HCT116 (cell line): ENCODE data around the gene AGER. TPM values are rescaled to one million over a fixed set of nuclear protein-coding genes. Genes with fewer than 3 reads are reported as not detected.

Source experiments
- ATAC-seq: fragments of 200-7000 bp; cut with Tn5 transposase; 2 replicates; pipeline ENCODE4 v1.9.1; 2020; ENCODE audit warnings: mild to moderate bottlenecking, moderate library complexity
- BruUV-seq: library from RNA; stranded (reverse); fragments of 400-500 nt; replicated peaks from 2 replicates; lab custom pipeline; 2021; lab: Mats Ljungman, UMichigan
- CTCF ChIA-PET: fragments of 300-600 bp; sonication (Branson Sonifier 250); formaldehyde crosslinking; loops from one replicate; lab custom pipeline; 2021; ENCODE audit warnings: antibody characterized with exemption; lab: Charles Lee
- POLR2A ChIA-PET: fragments of 300-600, 350-600 bp; sonication (Branson Sonifier 250); formaldehyde crosslinking; loops from one replicate; lab custom pipeline; 2021; ENCODE audit warnings: antibody characterized with exemption; lab: Charles Lee
- RAD21 ChIA-PET, 2 experiments: fragments of 300-600 bp; sonication (Branson Sonifier 250); formaldehyde crosslinking; loops; one replicate each; lab custom pipeline; 2023; ENCODE audit warnings: low total read pairs in 2 of 2; ENCODE audit not compliant: uncharacterized antibody in 2 of 2, unreplicated experiment in 2 of 2, low non-redundant PET in 1 of 2; lab: Charles Lee
- DNase-seq: peaks from one replicate; pipeline ENCODE4 v3.0.0-alpha.2; 2010; ENCODE audit warnings: low read depth, low spot score
- H2AFZ ChIP-seq: fragments of 200-600 bp; shearing (Covaris generic), sonication (generic); 2 replicates; pipeline ENCODE4 v1.6.1; 2017; ENCODE audit warnings: low read depth, mixed run types, mixed read lengths, antibody characterized with exemption, low read length; ENCODE audit not compliant: poor library complexity, severe bottlenecking
- H3K27ac ChIP-seq: 2 replicates; pipeline ENCODE4 v1.5.1; 2012; ENCODE audit warnings: low read depth, low read length
- H3K27me3 ChIP-seq: fragments of 200-600 bp; sonication (generic); 2 replicates; pipeline ENCODE4 v1.6.1; 2016; ENCODE audit warnings: mixed run types, low read length, mixed read lengths; ENCODE audit not compliant: insufficient read depth
- H3K36me3 ChIP-seq, 2 experiments: fragments of 200-500 bp in 1 of 2; fragments of 200-600 bp in 1 of 2; sonication (Bioruptor generic) in 1 of 2; sonication (generic) in 1 of 2; 2 replicates each; pipeline versions ENCODE4 v1.5.1 to v1.6.1; 2014 to 2016; ENCODE audit warnings: low read length in 2 of 2, inconsistent platforms in 1 of 2, mixed read lengths in 1 of 2, mixed run types in 1 of 2; ENCODE audit not compliant: insufficient read depth in 2 of 2, control insufficient read depth in 1 of 2
- H3K4me1 ChIP-seq, 2 experiments: fragments of 200-600 bp in 1 of 2; sonication (generic) in 1 of 2; 2 replicates each; pipeline versions ENCODE4 v1.5.1 to v1.6.1; 2012 to 2017; ENCODE audit warnings: low read length in 2 of 2, inconsistent platforms in 1 of 2, mild to moderate bottlenecking in 1 of 2, mixed read lengths in 1 of 2, mixed run types in 1 of 2, moderate library complexity in 1 of 2; ENCODE audit not compliant: insufficient read depth in 2 of 2, control insufficient read depth in 1 of 2
- H3K4me2 ChIP-seq: fragments of 200-600 bp; sonication (generic); 2 replicates; pipeline ENCODE4 v1.6.1; 2017; ENCODE audit warnings: mixed run types, low read length, mixed read lengths
- H3K4me3 ChIP-seq, 2 experiments: fragments of 200-600 bp in 1 of 2; sonication (generic) in 1 of 2; replicated peaks in 1 of 2; 2 replicates each; pipeline ENCODE4 v1.5.1; 2011 to 2016; ENCODE audit warnings: low read length in 2 of 2, control low read depth in 1 of 2, low read depth in 1 of 2, mild to moderate bottlenecking in 1 of 2, mixed read lengths in 1 of 2, mixed run types in 1 of 2
- H3K79me2 ChIP-seq: fragments of 200-600 bp; sonication (generic); 2 replicates; pipeline ENCODE4 v1.6.1; 2017; ENCODE audit warnings: mild to moderate bottlenecking, mixed run types, low read length, moderate library complexity, mixed read lengths; ENCODE audit not compliant: insufficient read depth
- H3K9ac ChIP-seq: fragments of 200-600 bp; sonication (generic); 2 replicates; pipeline ENCODE4 v1.6.1; 2016; ENCODE audit warnings: low read length, mixed read lengths
- H3K9me2 ChIP-seq: fragments of 200-600 bp; sonication (generic), shearing (Covaris generic); 2 replicates; pipeline ENCODE4 v1.6.1; 2017; ENCODE audit warnings: mixed run types, mild to moderate bottlenecking, moderate library complexity; ENCODE audit not compliant: insufficient read depth
- H3K9me3 ChIP-seq, 2 experiments: fragments of 200-500 bp in 1 of 2; fragments of 200-600 bp in 1 of 2; sonication (Bioruptor generic) in 1 of 2; sonication (generic) in 1 of 2; 2 replicates each; pipeline ENCODE4 v1.6.1; 2014 to 2017; ENCODE audit warnings: low read length in 2 of 2, mixed read lengths in 2 of 2, inconsistent platforms in 1 of 2, low read depth in 1 of 2, mild to moderate bottlenecking in 1 of 2, mixed run types in 1 of 2, moderate library complexity in 1 of 2; ENCODE audit not compliant: control insufficient read depth in 1 of 2, insufficient read depth in 1 of 2
- H4K20me1 ChIP-seq: fragments of 200-600 bp; sonication (generic), shearing (Covaris generic); 2 replicates; pipeline ENCODE4 v1.6.1; 2017; ENCODE audit warnings: mixed run types, mild to moderate bottlenecking, moderate library complexity; ENCODE audit not compliant: insufficient read depth
- EGR1 ChIP-seq: IDR thresholded peaks from 2 replicates; pipeline ENCODE4 v1.6.1; 2012; ENCODE audit warnings: low read depth
- ELF1 ChIP-seq: IDR thresholded peaks from 2 replicates; pipeline ENCODE4 v1.6.1; 2012; ENCODE audit warnings: low read depth, borderline replicate concordance
- EZH2 ChIP-seq: fragments of 200-600 bp; sonication (generic); IDR thresholded peaks from 2 replicates; pipeline ENCODE4 v1.6.1; 2017; ENCODE audit warnings: antibody characterized with exemption, mixed run types
- POLR2AphosphoS5 ChIP-seq: IDR thresholded peaks from 2 replicates; pipeline ENCODE4 v1.6.1; 2011; ENCODE audit warnings: mild to moderate bottlenecking, low read depth, low read length, moderate library complexity
- RAD21 ChIP-seq: IDR thresholded peaks from 2 replicates; pipeline ENCODE4 v1.6.1; 2012; ENCODE audit warnings: low read depth, mild to moderate bottlenecking
- SIN3A ChIP-seq: IDR thresholded peaks from 2 replicates; pipeline ENCODE4 v1.6.1; 2012; ENCODE audit warnings: low read depth
- SRF ChIP-seq: IDR thresholded peaks from 2 replicates; pipeline ENCODE4 v1.6.1; 2012; ENCODE audit warnings: low read depth
- ZFX ChIP-seq: fragments of 450-650 bp; IDR thresholded peaks from 2 replicates; pipeline ENCODE4 v1.6.1; 2017
- ZNF274 ChIP-seq: fragments of 200-500 bp; sonication (Bioruptor generic); IDR thresholded peaks from 2 replicates; pipeline ENCODE4 v1.6.1; 2014; ENCODE audit warnings: mild to moderate bottlenecking, low read depth, low read length, inconsistent platforms
- intact Hi-C: fragments of 100-400 bp; cut with micrococcal nuclease; formaldehyde crosslinking; loops from 2 replicates; pipeline ENCODE4 v1.10.0; 2022
- total RNA-seq: library from RNA; stranded (reverse); gene quantifications from one replicate; pipeline ENCODE4 v1.2.1, GENCODE V29; 2021; ENCODE audit not compliant: unreplicated experiment
- TF ChIP-seq, protein P1 (sequence below): IDR thresholded peaks from 2 replicates; pipeline ENCODE4 v1.6.1; 2012
- TF ChIP-seq, protein P2 (sequence below): IDR thresholded peaks from 2 replicates; pipeline ENCODE4 v1.6.1; 2011; ENCODE audit warnings: mild to moderate bottlenecking, low read length, moderate library complexity; ENCODE audit not compliant: insufficient replicate concordance; ENCODE audit errors: extremely low read depth
- TF ChIP-seq, protein P3 (sequence below), 3 experiments: fragments of 200-600 bp in 1 of 3; sonication (generic) in 1 of 3; IDR thresholded peaks in 2 of 3; conservative IDR thresholded peaks in 1 of 3; 2 replicates each; pipeline ENCODE4 v1.5.1; 2012 to 2017; ENCODE audit warnings: low read depth in 2 of 3, low read length in 2 of 3, antibody characterized with exemption in 1 of 3, borderline replicate concordance in 1 of 3, control low read depth in 1 of 3, mild to moderate bottlenecking in 1 of 3, mixed read lengths in 1 of 3, mixed run types in 1 of 3, moderate library complexity in 1 of 3; ENCODE audit not compliant: insufficient read depth in 1 of 3

Gene AGER
- total RNA-seq, 1 experiment from 2014 or later = 22.6 TPM

DNA sequence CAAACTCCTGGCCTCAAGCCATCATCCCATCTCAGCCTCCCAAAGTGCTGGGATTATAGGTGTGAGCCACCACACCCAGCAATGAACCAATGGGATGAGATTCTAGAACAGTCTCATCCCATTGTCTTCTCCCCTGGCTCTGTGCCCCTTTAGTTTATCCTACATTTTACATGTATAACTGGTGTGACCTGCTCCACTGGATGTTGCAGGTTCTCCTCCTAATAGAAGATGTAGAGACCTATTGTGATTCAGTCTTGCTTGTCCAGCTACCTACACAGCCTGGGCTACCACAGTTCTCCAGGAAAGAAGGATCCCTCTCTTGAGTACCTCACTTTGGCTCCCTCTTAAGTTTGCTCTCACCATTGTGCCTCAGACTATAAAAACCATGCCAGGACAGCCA is 51.9 kb downstream of the AGER start:
- peaks cover 20 to 25% of the 10 kb centered on the region in 2 experiments for H3K4me1 ChIP-seq
- RAD21 ChIA-PET = no interaction called here
- TF ChIP-seq EGR1 = no peak
- TF ChIP-seq RAD21 = no peak
- no peak for TF ChIP-seq EZH2
- no peak for TF ChIP-seq ZNF274
- no peak for TF ChIP-seq SRF
- TF ChIP-seq, protein P1, sequence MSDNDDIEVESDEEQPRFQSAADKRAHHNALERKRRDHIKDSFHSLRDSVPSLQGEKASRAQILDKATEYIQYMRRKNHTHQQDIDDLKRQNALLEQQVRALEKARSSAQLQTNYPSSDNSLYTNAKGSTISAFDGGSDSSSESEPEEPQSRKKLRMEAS = no peak
- TF ChIP-seq, protein P2, sequence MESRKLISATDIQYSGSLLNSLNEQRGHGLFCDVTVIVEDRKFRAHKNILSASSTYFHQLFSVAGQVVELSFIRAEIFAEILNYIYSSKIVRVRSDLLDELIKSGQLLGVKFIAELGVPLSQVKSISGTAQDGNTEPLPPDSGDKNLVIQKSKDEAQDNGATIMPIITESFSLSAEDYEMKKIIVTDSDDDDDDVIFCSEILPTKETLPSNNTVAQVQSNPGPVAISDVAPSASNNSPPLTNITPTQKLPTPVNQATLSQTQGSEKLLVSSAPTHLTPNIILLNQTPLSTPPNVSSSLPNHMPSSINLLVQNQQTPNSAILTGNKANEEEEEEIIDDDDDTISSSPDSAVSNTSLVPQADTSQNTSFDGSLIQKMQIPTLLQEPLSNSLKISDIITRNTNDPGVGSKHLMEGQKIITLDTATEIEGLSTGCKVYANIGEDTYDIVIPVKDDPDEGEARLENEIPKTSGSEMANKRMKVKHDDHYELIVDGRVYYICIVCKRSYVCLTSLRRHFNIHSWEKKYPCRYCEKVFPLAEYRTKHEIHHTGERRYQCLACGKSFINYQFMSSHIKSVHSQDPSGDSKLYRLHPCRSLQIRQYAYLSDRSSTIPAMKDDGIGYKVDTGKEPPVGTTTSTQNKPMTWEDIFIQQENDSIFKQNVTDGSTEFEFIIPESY = no peak
- TF ChIP-seq, protein P3, sequence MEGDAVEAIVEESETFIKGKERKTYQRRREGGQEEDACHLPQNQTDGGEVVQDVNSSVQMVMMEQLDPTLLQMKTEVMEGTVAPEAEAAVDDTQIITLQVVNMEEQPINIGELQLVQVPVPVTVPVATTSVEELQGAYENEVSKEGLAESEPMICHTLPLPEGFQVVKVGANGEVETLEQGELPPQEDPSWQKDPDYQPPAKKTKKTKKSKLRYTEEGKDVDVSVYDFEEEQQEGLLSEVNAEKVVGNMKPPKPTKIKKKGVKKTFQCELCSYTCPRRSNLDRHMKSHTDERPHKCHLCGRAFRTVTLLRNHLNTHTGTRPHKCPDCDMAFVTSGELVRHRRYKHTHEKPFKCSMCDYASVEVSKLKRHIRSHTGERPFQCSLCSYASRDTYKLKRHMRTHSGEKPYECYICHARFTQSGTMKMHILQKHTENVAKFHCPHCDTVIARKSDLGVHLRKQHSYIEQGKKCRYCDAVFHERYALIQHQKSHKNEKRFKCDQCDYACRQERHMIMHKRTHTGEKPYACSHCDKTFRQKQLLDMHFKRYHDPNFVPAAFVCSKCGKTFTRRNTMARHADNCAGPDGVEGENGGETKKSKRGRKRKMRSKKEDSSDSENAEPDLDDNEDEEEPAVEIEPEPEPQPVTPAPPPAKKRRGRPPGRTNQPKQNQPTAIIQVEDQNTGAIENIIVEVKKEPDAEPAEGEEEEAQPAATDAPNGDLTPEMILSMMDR (IDR thresholded peaks at IDR 0.05 in 2 of 3, conservative IDR thresholded peaks at IDR 0.05 in 1 of 3; ENCODE audit: borderline replicate concordance in 1 of 3, insufficient read depth in 1 of 3, low read depth in 2 of 3, low read length in 2 of 3) = no peak
- no peak for TF ChIP-seq SIN3A
- no peak for TF ChIP-seq ELF1
- TF ChIP-seq POLR2AphosphoS5 = no peak
- TF ChIP-seq ZFX = no peak
- TF ChIP-seq, all 23 proteins: peak for 0
- ChIA-PET CTCF (no interaction called here), POLR2A (no interaction called here)
- Histone ChIP-seq H3K27me3 (no peaks in the 10 kb centered on the region), H4K20me1 (no peaks in the 10 kb centered on the region), H2AFZ (no peak overlapping the region), H3K9ac (no peak overlapping the region), H3K4me2 (no peak overlapping the region), H3K79me2 (peaks cover 21% of the 10 kb centered on the region), H3K9me2 (no peaks in the 10 kb centered on the region), H3K4me3 (no peak overlapping the region), H3K36me3 (no peaks in the 10 kb centered on the region), H3K9me3 (no peaks in the 10 kb centered on the region), H3K27ac (no peak overlapping the region)
- intact Hi-C loops = no loop called here
- no TSS peak for BruUV-seq
- DNase-seq (no peak), ATAC-seq (no peak)
